Karpas-422 (cell line): ENCODE measurements around the gene AWAT2. TPM values are rescaled to one million over a fixed set of nuclear protein-coding genes. Genes with fewer than 3 reads are reported as not detected.

Experiments
- DNase-seq: peaks from one replicate; pipeline ENCODE4 v3.0.0-alpha.2; 2015
- H2AFZ ChIP-seq: fragments of 200-600 bp; sonication (generic); 2 replicates; pipeline ENCODE4 v1.6.1; 2014; ENCODE audit warnings: antibody characterized with exemption, low read length, mixed read lengths
- H3K27ac ChIP-seq: fragments of 200-600 bp; sonication (generic); 2 replicates; pipeline ENCODE4 v1.5.1; 2014; ENCODE audit warnings: mild to moderate bottlenecking, low read length, moderate library complexity
- H3K27me3 ChIP-seq: fragments of 200-600 bp; sonication (generic); 2 replicates; pipeline ENCODE4 v1.6.1; 2014; ENCODE audit warnings: low read length, mixed read lengths
- H3K36me3 ChIP-seq: fragments of 200-600 bp; sonication (generic); 2 replicates; pipeline ENCODE4 v1.6.1; 2014; ENCODE audit warnings: low read length, mixed read lengths; ENCODE audit not compliant: insufficient read depth
- H3K4me1 ChIP-seq: fragments of 200-600 bp; sonication (generic); 2 replicates; pipeline ENCODE4 v1.6.1; 2014; ENCODE audit warnings: mild to moderate bottlenecking, low read length, mixed read lengths
- H3K4me2 ChIP-seq: fragments of 200-600 bp; sonication (generic); 2 replicates; pipeline ENCODE4 v1.6.1; 2014; ENCODE audit warnings: low read length, low read depth, mild to moderate bottlenecking; ENCODE audit not compliant: poor library complexity, severe bottlenecking
- H3K4me3 ChIP-seq: fragments of 200-600 bp; sonication (generic); 2 replicates; pipeline ENCODE4 v1.5.1; 2014; ENCODE audit warnings: mild to moderate bottlenecking, antibody characterized with exemption, low read length, mixed read lengths
- H3K79me2 ChIP-seq: fragments of 200-600 bp; sonication (generic); 2 replicates; pipeline ENCODE4 v1.6.1; 2014; ENCODE audit warnings: mild to moderate bottlenecking, low read length, mixed read lengths
- H3K9ac ChIP-seq: fragments of 200-600 bp; sonication (generic); 2 replicates; pipeline ENCODE4 v1.6.0; 2014; ENCODE audit warnings: low read length
- H3K9me2 ChIP-seq: fragments of 200-600 bp; sonication (generic), shearing (Covaris generic); replicated peaks from 2 replicates; pipeline ENCODE4 v1.6.0; 2014; ENCODE audit warnings: mild to moderate bottlenecking, low read length, moderate library complexity; ENCODE audit not compliant: insufficient read depth
- H3K9me3 ChIP-seq: fragments of 300-700, 200-600 bp; sonication (generic); 2 replicates; pipeline ENCODE4 v1.6.1; 2014; ENCODE audit warnings: low read length, mixed read lengths
- H4K20me1 ChIP-seq: fragments of 200-600 bp; sonication (generic); 2 replicates; pipeline ENCODE4 v1.6.1; 2014; ENCODE audit warnings: mild to moderate bottlenecking, antibody characterized with exemption, low read length, low read depth; ENCODE audit not compliant: insufficient read depth
- total RNA-seq: library from RNA; depleted of rRNA; stranded (reverse); fragments of >200 nt; shearing (Covaris generic); gene quantifications from 2 replicates; pipeline ENCODE4 v1.2.3, GENCODE V29; 2014; ENCODE audit warnings: low replicate concordance

AWAT2 gene
- total RNA-seq, 1 experiment from 2014 or later, result not detected

DNA sequence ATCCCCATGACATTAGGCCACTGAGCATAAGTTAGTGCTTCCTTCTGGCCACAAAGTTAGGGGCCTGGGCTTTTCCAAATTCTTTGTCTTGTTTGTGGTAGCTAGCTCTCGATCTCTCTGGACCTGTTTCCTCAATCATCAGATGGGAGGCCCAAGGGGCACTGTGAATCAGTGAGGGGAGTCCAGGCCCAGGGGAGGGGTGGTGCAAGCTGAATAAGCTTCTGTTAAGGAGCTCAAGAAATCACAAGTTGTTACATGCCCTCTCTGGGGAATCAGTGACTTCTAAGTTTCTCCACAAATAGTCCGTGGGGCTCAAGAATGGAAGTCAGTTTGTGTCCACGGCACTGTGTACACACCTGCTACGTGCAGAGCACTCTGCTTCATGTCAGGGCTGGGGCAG lies 15.1 kb downstream of the AWAT2 start:
- H3K9me2 ChIP-seq, result no peaks in the 10 kb centered on the region
- H3K9ac ChIP-seq, result no peak overlapping the region
- H3K9me3 ChIP-seq, result no peaks in the 10 kb centered on the region
- DNase-seq, result no peak
- no peaks in the 10 kb centered on the region for H3K79me2 ChIP-seq
- no peak overlapping the region for H3K4me2 ChIP-seq
- no peak overlapping the region for H3K4me3 ChIP-seq
- H2AFZ ChIP-seq, result no peak overlapping the region
- H3K27ac ChIP-seq, result no peak overlapping the region
- no peaks in the 10 kb centered on the region for H3K4me1 ChIP-seq
- H3K27me3 ChIP-seq, result no peaks in the 10 kb centered on the region
- H4K20me1 ChIP-seq, result no peaks in the 10 kb centered on the region
- H3K36me3 ChIP-seq, result no peaks in the 10 kb centered on the region

DNA sequence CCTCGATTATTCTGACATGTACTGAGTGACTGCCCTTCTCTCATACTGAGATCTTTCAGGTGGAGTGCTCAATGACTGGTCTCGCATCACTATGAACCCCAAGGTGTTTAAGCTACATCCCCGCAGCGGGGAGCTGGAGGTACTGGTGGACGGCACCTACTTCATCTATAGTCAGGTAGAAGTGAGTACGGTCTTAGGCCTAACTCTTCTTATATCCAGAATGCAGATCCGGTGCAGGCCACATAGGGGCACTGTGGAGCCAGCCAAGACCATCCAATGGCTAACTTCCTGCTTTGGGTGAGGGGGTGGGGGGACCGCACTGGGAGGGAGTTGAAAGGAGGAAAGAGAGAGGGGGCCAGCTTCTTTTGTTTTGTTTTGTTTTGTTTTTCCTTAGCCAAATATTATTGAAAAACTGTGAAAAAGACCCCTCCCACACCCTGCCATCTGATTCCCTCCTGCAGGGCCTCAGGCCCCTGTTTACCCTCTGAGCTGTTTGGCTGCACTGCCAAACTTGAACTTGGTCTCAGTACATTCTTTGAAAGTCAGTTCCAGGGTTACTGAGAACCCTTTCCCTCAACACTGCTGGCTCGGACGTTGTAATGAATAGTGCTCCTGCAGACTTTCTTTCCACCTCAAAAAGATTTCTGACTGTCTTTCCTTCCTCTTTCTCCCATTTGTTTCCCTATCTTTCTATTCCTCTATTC lies 16.2 kb downstream of the AWAT2 start:
- H3K9me3 ChIP-seq, result no peaks in the 10 kb centered on the region
- no peaks in the 10 kb centered on the region for H3K9me2 ChIP-seq
- no peak overlapping the region for H2AFZ ChIP-seq
- no peak overlapping the region for H3K4me2 ChIP-seq
- H3K27me3 ChIP-seq, result no peaks in the 10 kb centered on the region
- peak; percentile 85 for DNase-seq
- no peaks in the 10 kb centered on the region for H3K4me1 ChIP-seq
- no peaks in the 10 kb centered on the region for H4K20me1 ChIP-seq
- H3K9ac ChIP-seq, result no peak overlapping the region
- no peaks in the 10 kb centered on the region for H3K79me2 ChIP-seq
- no peak overlapping the region for H3K4me3 ChIP-seq
- H3K36me3 ChIP-seq, result no peaks in the 10 kb centered on the region
- no peak overlapping the region for H3K27ac ChIP-seq

DNA sequence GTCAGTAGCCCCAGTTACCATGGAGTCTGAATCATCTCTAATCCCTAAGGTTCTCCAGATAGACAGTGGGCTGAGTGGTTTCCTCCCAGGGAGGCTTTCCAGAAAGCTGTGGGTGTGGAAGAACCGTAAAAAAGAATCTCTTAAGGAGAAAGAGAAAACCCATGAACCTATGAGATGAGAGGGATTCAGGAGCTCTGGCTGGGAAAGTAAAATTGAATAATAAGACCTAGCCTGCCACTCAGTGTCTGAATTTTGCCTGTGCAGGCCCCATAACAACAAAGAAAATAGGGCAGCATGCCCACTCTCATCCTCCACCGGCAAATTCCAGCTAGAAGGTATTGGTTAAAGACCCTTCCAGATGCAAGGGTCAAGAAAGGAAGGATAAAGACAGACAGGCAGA lies 16.9 kb downstream of the AWAT2 start:
- Histone ChIP-seq H2AFZ (no peak overlapping the region), H3K4me1 (no peaks in the 10 kb centered on the region), H3K79me2 (no peaks in the 10 kb centered on the region), H3K9me3 (no peaks in the 10 kb centered on the region), H3K9ac (no peak overlapping the region), H3K4me3 (no peak overlapping the region), H3K27ac (no peak overlapping the region), H3K27me3 (no peaks in the 10 kb centered on the region), H4K20me1 (no peaks in the 10 kb centered on the region), H3K36me3 (no peaks in the 10 kb centered on the region), H3K9me2 (no peaks in the 10 kb centered on the region), H3K4me2 (no peak overlapping the region)
- no peak for DNase-seq

DNA sequence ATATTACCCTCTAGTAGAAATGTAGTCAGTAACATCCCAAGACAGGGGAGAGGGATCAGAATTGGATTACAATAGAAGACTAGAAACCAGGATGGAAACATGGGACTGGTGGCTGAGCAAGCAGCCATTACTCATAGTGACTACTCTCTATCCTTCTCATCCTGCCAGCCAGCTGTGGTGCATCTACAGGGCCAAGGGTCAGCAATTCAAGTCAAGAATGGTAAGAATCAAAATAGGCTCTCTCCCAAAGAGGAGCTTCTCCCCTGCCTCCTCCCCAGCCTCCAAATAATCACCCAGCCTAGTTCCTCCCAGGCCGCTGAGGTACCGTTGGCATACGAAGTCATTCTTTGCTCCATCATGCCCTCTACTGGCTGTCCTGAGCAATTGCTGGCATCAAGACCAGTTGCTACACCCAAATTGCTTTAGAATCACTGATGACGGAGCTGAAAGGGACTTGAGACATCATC lies 19.4 kb downstream of the AWAT2 start:
- Histone ChIP-seq H3K27me3 (no peaks in the 10 kb centered on the region), H3K9ac (no peak overlapping the region), H3K9me2 (no peaks in the 10 kb centered on the region), H3K4me3 (no peak overlapping the region), H4K20me1 (no peaks in the 10 kb centered on the region), H2AFZ (no peak overlapping the region), H3K36me3 (no peaks in the 10 kb centered on the region), H3K9me3 (no peaks in the 10 kb centered on the region), H3K27ac (no peak overlapping the region), H3K4me2 (no peak overlapping the region), H3K79me2 (no peaks in the 10 kb centered on the region), H3K4me1 (no peaks in the 10 kb centered on the region)
- DNase-seq, result peak; percentile 83

DNA sequence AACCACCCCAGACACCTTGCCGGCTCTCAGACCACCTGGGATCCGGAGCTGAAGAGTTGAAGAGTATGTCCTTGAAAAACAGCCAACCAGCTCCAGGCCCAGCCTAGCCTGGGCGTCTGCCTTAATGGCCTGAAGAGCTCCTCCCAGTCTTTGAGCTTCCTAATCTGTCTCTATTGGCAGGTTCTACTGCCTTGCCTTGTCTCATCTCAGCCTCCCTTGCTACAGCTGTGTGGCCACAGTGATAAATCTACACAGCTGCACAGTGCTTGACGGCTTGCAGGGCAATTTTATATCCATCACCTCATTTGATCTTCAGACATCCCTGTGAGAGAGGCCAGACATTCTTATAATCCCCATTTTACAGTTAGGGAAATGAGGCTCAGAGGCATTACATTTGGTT lies 19.9 kb downstream of the AWAT2 start:
- Histone ChIP-seq H2AFZ (no peak overlapping the region), H3K9me3 (no peaks in the 10 kb centered on the region), H3K9me2 (no peaks in the 10 kb centered on the region), H3K4me3 (no peak overlapping the region), H3K79me2 (no peaks in the 10 kb centered on the region), H3K9ac (no peak overlapping the region), H3K36me3 (no peaks in the 10 kb centered on the region), H3K27ac (no peak overlapping the region), H4K20me1 (no peaks in the 10 kb centered on the region), H3K4me1 (no peaks in the 10 kb centered on the region), H3K27me3 (no peaks in the 10 kb centered on the region), H3K4me2 (no peak overlapping the region)
- no peak for DNase-seq

DNA sequence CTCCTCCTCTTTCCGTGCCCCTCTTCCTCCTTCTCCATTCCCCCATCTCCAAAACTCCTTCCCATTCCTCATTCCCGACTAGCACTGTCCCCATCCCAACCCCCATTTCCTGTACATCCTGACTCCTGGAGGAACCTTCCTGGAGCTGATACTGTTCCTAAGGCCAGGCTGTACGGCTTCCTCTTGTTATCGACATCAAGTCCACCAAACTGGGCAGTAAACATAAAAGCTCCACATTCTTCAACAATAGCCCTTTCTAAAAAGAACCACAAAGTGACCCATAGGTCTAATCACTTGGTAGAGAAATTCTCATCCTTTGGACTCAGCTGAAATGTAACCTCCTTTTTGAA lies 22.9 kb downstream of the AWAT2 start:
- Histone ChIP-seq H3K79me2 (no peaks in the 10 kb centered on the region), H3K4me1 (no peaks in the 10 kb centered on the region), H2AFZ (no peak overlapping the region), H3K27ac (no peak overlapping the region), H3K9me2 (no peaks in the 10 kb centered on the region), H3K4me3 (no peak overlapping the region), H4K20me1 (no peaks in the 10 kb centered on the region), H3K9ac (no peak overlapping the region), H3K9me3 (no peaks in the 10 kb centered on the region), H3K36me3 (no peaks in the 10 kb centered on the region), H3K4me2 (no peak overlapping the region), H3K27me3 (no peaks in the 10 kb centered on the region)
- DNase-seq, result no peak

GRCh38 chrX:70026112-70026850 lies 23.5 kb downstream of the AWAT2 start:
- Histone ChIP-seq H3K4me3 (no peak overlapping the region), H3K4me1 (no peaks in the 10 kb centered on the region), H3K4me2 (no peak overlapping the region), H3K9me3 (no peaks in the 10 kb centered on the region), H3K79me2 (no peaks in the 10 kb centered on the region), H3K27me3 (no peaks in the 10 kb centered on the region), H3K9ac (no peak overlapping the region), H4K20me1 (no peaks in the 10 kb centered on the region), H3K36me3 (no peaks in the 10 kb centered on the region), H3K27ac (no peak overlapping the region), H3K9me2 (no peaks in the 10 kb centered on the region), H2AFZ (no peak overlapping the region)
- DNase-seq, result no peak

GRCh38 chrX:70025464-70025863 lies 24.3 kb downstream of the AWAT2 start:
- no peaks in the 10 kb centered on the region for H3K9me2 ChIP-seq
- H3K27me3 ChIP-seq, result no peaks in the 10 kb centered on the region
- no peaks in the 10 kb centered on the region for H4K20me1 ChIP-seq
- no peak overlapping the region for H3K4me2 ChIP-seq
- no peak overlapping the region for H3K4me3 ChIP-seq
- no peaks in the 10 kb centered on the region for H3K4me1 ChIP-seq
- H3K9ac ChIP-seq, result no peak overlapping the region
- no peaks in the 10 kb centered on the region for H3K36me3 ChIP-seq
- H2AFZ ChIP-seq, result no peak overlapping the region
- no peak for DNase-seq
- H3K79me2 ChIP-seq, result no peaks in the 10 kb centered on the region
- no peaks in the 10 kb centered on the region for H3K9me3 ChIP-seq
- H3K27ac ChIP-seq, result no peak overlapping the region
